Measurements from ENCODE around the gene STAMBPL1. TPM values are rescaled to one million over a fixed set of nuclear protein-coding genes. Genes with fewer than 3 reads are reported as not detected.
"Not testable (repeated sequence)": the region's sequence is repeated elsewhere in the genome, so short reads cannot be mapped to it uniquely, and the experiment has no call there.

Gene STAMBPL1
- total and polyA plus RNA-seq, 5 donors = 4.4 to 13.0 (median 10.2) TPM

DNA sequence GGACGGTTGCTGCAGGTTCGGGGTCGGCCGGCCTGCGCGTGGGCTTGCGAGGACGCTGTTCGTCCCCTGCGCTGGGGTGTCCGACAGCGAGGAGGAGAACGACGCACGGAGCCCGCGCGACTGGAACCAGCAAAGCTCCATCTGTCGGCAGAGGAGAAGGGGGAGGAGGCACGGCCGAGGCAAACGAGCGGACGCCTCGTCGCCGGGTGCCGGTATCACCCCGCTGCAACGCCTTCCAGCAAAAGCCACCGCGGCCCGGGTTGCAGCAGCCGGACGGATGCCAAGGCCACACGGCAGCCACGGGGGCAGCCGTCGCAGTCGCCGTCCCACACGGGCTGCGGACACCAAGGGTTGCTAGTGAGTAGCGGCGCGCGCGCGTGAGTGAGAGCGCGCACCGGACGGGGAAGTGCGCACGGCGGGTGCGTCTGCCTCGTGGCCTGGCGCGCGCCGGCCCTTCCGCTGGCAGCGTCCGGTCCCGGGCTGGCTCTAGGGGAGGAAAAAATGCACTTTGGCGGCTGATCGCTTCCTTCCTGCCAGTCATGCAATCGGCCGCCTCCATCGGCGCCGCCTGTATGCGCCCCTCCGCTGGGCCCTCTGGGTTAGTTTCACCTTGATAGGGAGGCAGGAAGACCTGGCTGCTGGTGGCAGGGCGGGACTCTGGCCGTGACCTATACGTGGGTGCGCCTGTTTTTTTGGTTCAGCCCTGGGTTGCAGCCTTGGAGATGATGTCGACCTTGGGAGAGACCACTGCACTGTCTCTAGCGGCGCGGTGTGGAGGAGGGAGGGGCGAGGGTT is 434 bp downstream of the STAMBPL1 start:
- intact Hi-C loops (cut with DNase I) = no loop called here
- H3K27ac ChIP-seq (ENCODE audit: low read length) = peak overlapping the region; percentile 49
- no peaks in the 10 kb centered on the region for H3K4me1 ChIP-seq (ENCODE audit: control insufficient read depth, insufficient read depth, low read length)
- H3K9me3 ChIP-seq (ENCODE audit: control insufficient read depth, low read length) = no peaks in the 10 kb centered on the region
- DNase-seq (peak; percentile 87 to 96 (median 94)), ATAC-seq (peak; percentile 98 to 99)
- H3K4me3 ChIP-seq (ENCODE audit: low read length) = peak overlapping the region; percentile 54
- no peaks in the 10 kb centered on the region for H3K27me3 ChIP-seq (ENCODE audit: control insufficient read depth, insufficient read depth)
- WGBS = under 1% methylated on average over 84 of the region's 84 CpGs

DNA sequence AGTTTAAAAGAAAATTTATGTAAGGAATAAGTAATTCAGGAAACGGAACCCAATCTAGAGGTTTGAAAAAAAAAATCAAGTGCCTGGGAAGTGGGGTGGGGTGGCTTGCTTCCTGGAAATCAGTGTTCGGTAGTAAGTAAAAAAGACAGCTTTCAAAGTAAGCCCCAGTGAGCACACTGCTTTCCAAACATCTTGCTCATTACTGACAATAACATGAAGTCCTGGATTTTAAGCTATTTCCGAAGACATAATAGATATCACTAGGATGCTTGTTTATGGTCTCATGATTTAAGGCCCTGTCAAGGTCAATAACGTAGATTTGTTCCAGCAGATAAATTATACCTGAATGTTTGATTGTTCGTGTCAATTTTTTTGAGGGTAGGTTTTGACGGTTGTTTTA is 1.3 kb downstream of the STAMBPL1 start:
- no peaks in the 10 kb centered on the region for H3K27me3 ChIP-seq (ENCODE audit: control insufficient read depth, insufficient read depth)
- ATAC-seq (no peak), DNase-seq (peak in 1 of 3 donors; percentile 34)
- H3K4me3 ChIP-seq (ENCODE audit: low read length) = peak overlapping the region; percentile 54
- WGBS = 33% methylated on average over 6 of the region's 6 CpGs
- no peaks in the 10 kb centered on the region for H3K9me3 ChIP-seq (ENCODE audit: control insufficient read depth, low read length)
- no peaks in the 10 kb centered on the region for H3K4me1 ChIP-seq (ENCODE audit: control insufficient read depth, insufficient read depth, low read length)
- no peak overlapping the region for H3K27ac ChIP-seq (ENCODE audit: low read length)
- intact Hi-C loops (cut with DNase I) = no loop called here

- no peak overlapping the region for H3K4me3 ChIP-seq (ENCODE audit: low read length)
- no peaks in the 10 kb centered on the region for H3K27me3 ChIP-seq (ENCODE audit: control insufficient read depth, insufficient read depth)
- ATAC-seq = no peak
- intact Hi-C loops (cut with DNase I) = no loop called here
- DNase-seq = no peak
- H3K4me1 ChIP-seq (ENCODE audit: control insufficient read depth, insufficient read depth, low read length) = no peaks in the 10 kb centered on the region
- H3K27ac ChIP-seq (ENCODE audit: low read length) = no peak overlapping the region
- H3K9me3 ChIP-seq (ENCODE audit: control insufficient read depth, low read length) = no peaks in the 10 kb centered on the region
- WGBS = 54% methylated on average over 5 of the region's 5 CpGs
These were observed 2.0 kb downstream of the STAMBPL1 start for GRCh38 chr10:88881922-88882645.

DNA sequence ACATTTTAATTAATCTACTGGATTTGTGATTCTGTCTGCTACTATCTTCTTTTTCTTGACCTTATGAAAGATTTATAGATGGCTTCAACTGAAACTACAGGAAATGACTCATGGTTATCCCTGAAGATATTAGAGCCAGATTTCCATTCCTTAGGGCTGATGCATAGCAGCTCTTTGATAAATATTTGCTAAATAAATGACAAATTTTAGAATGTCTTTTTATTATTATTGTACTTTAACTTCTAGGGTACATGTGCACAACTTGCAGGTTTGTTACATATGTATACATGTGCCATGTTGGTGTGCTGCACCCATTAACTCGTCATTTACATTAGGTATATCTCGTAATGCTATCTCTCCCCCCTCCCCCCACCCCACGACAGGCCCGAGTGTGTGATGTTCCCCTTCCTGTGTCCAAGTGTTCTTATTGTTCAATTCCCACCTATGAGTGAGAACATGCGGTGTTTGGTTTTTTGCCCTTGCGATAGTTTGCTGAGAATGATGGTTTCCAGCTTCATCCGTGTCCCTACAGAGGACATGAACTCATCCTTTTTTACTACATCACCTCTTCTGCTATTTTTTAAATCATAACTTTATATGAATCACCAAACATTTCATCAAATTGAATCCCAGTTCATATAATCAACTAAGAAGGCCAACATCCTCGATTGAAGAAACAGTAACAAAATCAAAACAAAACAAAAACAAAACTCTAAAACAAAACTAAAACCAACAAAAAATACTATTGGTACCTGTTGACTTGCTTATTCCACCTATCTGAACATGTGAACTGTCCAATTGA is 2.8 kb downstream of the STAMBPL1 start:
- ATAC-seq; H3K27ac ChIP-seq (ENCODE audit: low read length); DNase-seq; intact Hi-C loops (cut with DNase I); H3K27me3 ChIP-seq (ENCODE audit: control insufficient read depth, insufficient read depth); H3K9me3 ChIP-seq (ENCODE audit: control insufficient read depth, low read length); H3K4me3 ChIP-seq (ENCODE audit: low read length); H3K4me1 ChIP-seq (ENCODE audit: control insufficient read depth, insufficient read depth, low read length): not testable (repeated sequence)
- WGBS = 62% methylated on average over 8 of the region's 8 CpGs

DNA sequence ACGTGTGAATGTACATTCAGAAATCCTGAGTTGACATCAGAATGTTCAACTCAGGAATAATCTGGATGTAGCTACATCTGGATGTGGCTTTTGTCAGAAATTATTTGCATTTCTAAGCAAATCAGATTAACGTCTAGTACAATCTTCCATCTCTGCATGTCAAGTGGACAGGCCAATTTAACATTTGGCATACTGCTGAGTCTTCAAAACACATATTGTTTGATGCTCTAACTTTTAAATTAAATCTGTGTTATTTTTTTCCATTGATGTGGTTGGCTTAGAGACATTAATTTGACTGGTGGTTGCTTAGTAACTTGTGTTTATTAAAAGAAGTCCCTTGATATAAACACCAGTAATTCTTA is 3.4 kb downstream of the STAMBPL1 start:
- no peak for ATAC-seq
- Histone ChIP-seq H3K27me3 (ENCODE audit: control insufficient read depth, insufficient read depth) (no peaks in the 10 kb centered on the region), H3K4me3 (ENCODE audit: low read length) (no peak overlapping the region), H3K9me3 (ENCODE audit: control insufficient read depth, low read length) (no peaks in the 10 kb centered on the region), H3K4me1 (ENCODE audit: control insufficient read depth, insufficient read depth, low read length) (no peaks in the 10 kb centered on the region), H3K27ac (ENCODE audit: low read length) (no peak overlapping the region)
- no peak for DNase-seq
- 59% methylated on average over 2 of the region's 2 CpGs for WGBS
- intact Hi-C loops (cut with DNase I) = no loop called here

DNA sequence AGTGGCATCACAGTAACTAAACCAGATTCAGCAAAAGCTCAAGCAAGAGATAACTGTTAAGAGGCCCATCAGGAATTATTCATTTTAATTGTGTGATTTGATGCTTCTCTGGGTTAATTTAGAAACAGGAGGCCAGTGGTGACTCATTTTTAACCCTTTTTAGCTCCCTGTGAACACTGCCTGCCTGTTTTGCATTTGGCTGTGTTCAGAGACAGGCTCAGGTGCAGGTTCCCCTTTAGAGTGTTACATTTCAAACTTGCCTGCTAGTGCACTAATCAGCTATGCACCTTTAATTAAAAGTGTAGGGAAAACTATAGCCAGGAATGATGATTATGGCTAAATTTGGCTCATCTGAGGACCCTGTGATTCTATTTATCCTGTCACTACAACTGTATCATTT is 6.5 kb downstream of the STAMBPL1 start:
- Histone ChIP-seq H3K4me3 (ENCODE audit: low read length) (no peak overlapping the region), H3K9me3 (ENCODE audit: control insufficient read depth, low read length) (no peaks in the 10 kb centered on the region), H3K4me1 (ENCODE audit: control insufficient read depth, insufficient read depth, low read length) (no peaks in the 10 kb centered on the region), H3K27me3 (ENCODE audit: control insufficient read depth, insufficient read depth) (no peaks in the 10 kb centered on the region), H3K27ac (ENCODE audit: low read length) (no peak overlapping the region)
- intact Hi-C loops (cut with DNase I) = no loop called here
- no peak for DNase-seq
- ATAC-seq = no peak

DNA sequence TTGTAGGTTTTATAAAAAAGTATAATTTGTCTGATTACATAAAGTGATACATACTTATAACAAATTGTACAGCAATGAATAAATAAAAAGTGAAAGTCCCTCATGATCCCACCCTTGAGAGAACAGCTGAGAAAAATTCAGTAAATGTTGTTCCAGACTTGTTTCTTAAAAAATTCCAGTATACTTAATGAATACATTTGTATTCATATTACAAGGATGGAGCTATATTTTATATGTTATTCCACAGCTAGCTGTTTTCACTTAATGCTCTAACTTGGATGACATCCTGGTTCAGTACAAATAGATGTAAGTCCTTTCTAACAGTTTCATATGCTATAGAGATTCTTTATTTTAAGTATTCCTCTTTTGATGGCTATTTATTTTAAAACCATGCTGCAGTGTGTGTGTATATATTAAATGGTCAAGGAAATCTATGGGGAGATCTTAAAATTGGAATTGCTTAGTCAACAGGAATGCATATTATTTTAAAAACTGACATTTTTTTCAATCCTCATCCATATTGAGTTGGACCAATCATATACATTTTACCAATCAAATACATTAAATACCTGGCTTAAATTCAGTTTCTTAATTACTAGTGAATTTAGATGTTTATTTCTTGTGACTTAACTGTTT is 8.9 kb downstream of the STAMBPL1 start:
- H3K27ac ChIP-seq (ENCODE audit: low read length) = no peak overlapping the region
- no peak overlapping the region for H3K4me3 ChIP-seq (ENCODE audit: low read length)
- H3K27me3 ChIP-seq (ENCODE audit: control insufficient read depth, insufficient read depth) = no peaks in the 10 kb centered on the region
- intact Hi-C loops (cut with DNase I) = no loop called here
- DNase-seq (no peak), ATAC-seq (no peak)
- no peaks in the 10 kb centered on the region for H3K9me3 ChIP-seq (ENCODE audit: control insufficient read depth, low read length)
- no peaks in the 10 kb centered on the region for H3K4me1 ChIP-seq (ENCODE audit: control insufficient read depth, insufficient read depth, low read length)

- Histone ChIP-seq H3K9me3 (ENCODE audit: control insufficient read depth, low read length) (no peaks in the 10 kb centered on the region), H3K4me3 (ENCODE audit: low read length) (no peak overlapping the region), H3K27me3 (ENCODE audit: control insufficient read depth, insufficient read depth) (no peaks in the 10 kb centered on the region), H3K4me1 (ENCODE audit: control insufficient read depth, insufficient read depth, low read length) (no peaks in the 10 kb centered on the region), H3K27ac (ENCODE audit: low read length) (no peak overlapping the region)
- WGBS = 92% methylated on average over 1 of the region's 1 CpG
- intact Hi-C loops (cut with DNase I) = no loop called here
- no peak for ATAC-seq
- DNase-seq = no peak
These were observed 9.7 kb downstream of the STAMBPL1 start for GRCh38 chr10:88889559-88890337.

- intact Hi-C loops (cut with DNase I) = no loop called here
- 94% methylated on average over 4 of the region's 4 CpGs for WGBS
- no peak for ATAC-seq
- no peaks in the 10 kb centered on the region for H3K9me3 ChIP-seq (ENCODE audit: control insufficient read depth, low read length)
- no peak for DNase-seq
- no peak overlapping the region for H3K4me3 ChIP-seq (ENCODE audit: low read length)
- no peaks in the 10 kb centered on the region for H3K27me3 ChIP-seq (ENCODE audit: control insufficient read depth, insufficient read depth)
- H3K27ac ChIP-seq (ENCODE audit: low read length) = no peak overlapping the region
- no peaks in the 10 kb centered on the region for H3K4me1 ChIP-seq (ENCODE audit: control insufficient read depth, insufficient read depth, low read length)
These were observed 10.8 kb downstream of the STAMBPL1 start for GRCh38 chr10:88890681-88891381.

Data from right cardiac atrium (tissue), 5 donors.